T-helper 2 cell (primary cell): ENCODE results near the gene KLF17.

ENCODE experiments used
- DNase-seq, 5 experiments: peaks; one replicate each; pipeline versions ENCODE4 v3.0.0 to v3.0.0-alpha.2; 2012 to 2022

KLF17 gene

DNA sequence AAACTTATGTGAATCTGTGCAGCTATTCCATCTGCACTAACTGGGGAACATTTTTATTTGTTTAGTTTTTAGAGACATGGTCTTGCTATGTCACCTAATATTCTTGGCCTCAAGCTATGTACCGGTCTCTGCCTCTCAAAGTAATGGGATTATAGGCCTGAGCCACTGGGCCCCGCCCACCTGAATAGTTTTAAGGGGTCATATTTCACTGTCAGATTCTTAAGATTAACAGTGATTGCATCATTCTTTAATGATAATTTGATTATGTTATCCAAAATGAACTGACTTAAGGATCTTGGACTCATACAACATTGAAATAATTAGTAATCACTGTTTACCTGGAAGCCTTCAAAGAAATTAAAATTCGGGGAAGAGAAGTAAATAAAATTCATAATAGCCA, 35.4 kb downstream of the KLF17 start:
- DNase-seq, result no peak

DNA sequence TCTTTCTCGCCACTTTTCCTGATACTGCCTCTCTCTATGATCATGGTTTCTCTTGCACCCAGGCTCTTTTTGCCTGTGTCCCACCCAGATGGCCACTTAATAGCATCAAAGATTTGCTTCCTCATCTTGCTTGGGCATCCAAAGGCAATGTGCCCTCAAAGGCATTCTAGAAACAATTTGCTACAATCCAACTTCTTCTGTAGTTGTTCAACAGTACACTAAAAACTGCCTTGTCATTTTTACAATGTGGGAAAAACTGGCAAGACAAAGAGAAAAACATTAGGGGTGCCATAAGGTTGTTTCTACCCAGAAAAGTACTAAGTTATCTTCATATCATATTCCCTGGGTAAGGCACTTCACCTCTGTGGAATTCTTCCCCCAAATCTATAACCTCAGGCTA, 39.3 kb downstream of the KLF17 start:
- DNase-seq, result no peak

GRCh38 chr1:44158871-44159270, 40.2 kb downstream of the KLF17 start:
- DNase-seq, result no peak

- DNase-seq, result no peak
Observed at GRCh38 chr1:44161546-44161945, 42.9 kb downstream of the KLF17 start.

- peak in 1 of 5 experiments; percentile 49 for DNase-seq
Observed at GRCh38 chr1:44168520-44169098, 50.0 kb downstream of the KLF17 start.

DNA sequence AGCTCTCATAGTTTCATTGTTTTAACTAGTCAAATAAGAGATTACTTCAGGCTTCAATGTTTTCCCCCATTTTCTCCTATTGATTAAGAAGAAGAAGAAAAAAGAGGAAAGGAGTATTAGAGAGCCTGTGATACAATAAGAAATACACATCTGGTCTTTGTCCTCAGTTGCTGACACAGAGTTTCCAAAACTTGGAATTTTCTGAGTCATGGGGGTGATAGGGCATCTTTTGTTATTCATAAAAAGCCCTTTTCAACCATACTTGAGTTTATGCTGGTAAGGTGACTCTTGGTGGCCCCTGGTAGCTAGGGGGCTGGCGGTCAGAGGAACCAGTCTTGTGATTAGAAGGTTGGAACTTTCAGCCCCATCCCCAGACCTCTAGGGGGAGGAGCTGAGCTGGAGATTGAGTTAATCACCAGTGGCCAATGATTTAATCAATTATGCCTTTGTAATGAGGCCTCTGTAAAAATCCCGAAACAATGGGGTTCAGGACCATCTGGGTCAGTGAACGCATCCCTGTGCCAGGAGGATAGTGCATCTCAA, 51.7 kb downstream of the KLF17 start:
- DNase-seq, result no peak

DNA sequence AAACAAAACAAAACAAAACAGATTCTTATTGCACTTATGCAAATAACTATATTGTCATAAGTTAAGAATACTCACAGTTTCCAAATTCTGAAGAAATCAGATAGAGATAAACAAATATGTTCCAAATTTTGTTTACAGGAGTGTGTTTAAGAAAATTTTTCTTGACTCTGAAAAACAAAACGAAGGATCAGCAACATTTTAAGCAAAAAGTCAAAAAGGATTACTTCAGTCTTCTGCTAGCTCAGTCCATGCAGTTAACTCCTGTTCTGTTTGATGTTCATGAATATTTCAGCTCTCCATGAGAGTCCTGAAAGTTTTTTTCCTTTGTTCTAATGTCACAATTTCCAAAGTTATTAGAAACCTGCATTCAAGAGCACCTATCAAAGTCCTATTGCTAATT, 56.0 kb downstream of the KLF17 start:
- no peak for DNase-seq
